K562 (cell line): ENCODE results near the gene RAI1. TPM values are rescaled to one million over a fixed set of nuclear protein-coding genes. Genes with fewer than 3 reads are reported as not detected.

Experiments
- ATF3 ChIP-seq, 2 experiments: fragments of 450-650 bp in 1 of 2; sonication (generic) in 1 of 2; formaldehyde crosslinking in 1 of 2; IDR thresholded peaks in 1 of 2; conservative IDR thresholded peaks in 1 of 2; 2 replicates each; pipeline versions ENCODE4 v1.6.1 to v1.8.1; 2016 to 2023; ENCODE audit warnings: mild to moderate bottlenecking in 2 of 2, moderate library complexity in 2 of 2, inconsistent platforms in 1 of 2, missing genetic modification reagents in 1 of 2
- BRF1 ChIP-seq: IDR thresholded peaks from 3 replicates; pipeline ENCODE4 v1.6.1; 2011; ENCODE audit warnings: borderline replicate concordance, mild to moderate bottlenecking; ENCODE audit not compliant: insufficient read length; ENCODE audit errors: extremely low read depth
- CLOCK ChIP-seq: fragments of 250-450 bp; sonication (Bioruptor Pico); IDR thresholded peaks from 2 replicates; pipeline ENCODE4 v1.4.0; 2020; ENCODE audit warnings: mild to moderate bottlenecking, moderate library complexity, borderline replicate concordance
- DLX4 ChIP-seq: fragments of 250-450 bp; sonication (Bioruptor Pico); IDR thresholded peaks from 2 replicates; pipeline ENCODE4 v1.6.1; 2021; ENCODE audit warnings: mild to moderate bottlenecking
- KAT2B ChIP-seq: IDR thresholded peaks from one replicate; pipeline ENCODE4 v1.6.1; 2012; ENCODE audit warnings: low read depth, mild to moderate bottlenecking, control low read depth, inconsistent platforms, low read length, moderate library complexity
- NBN ChIP-seq: fragments of 450-650 bp; IDR thresholded peaks from 2 replicates; pipeline ENCODE4 v1.6.1; 2016; ENCODE audit warnings: low read depth, mild to moderate bottlenecking
- NFATC3 ChIP-seq: fragments of 450-650 bp; IDR thresholded peaks from 2 replicates; pipeline ENCODE4 v1.6.1; 2017; ENCODE audit warnings: mild to moderate bottlenecking
- NR2C1 ChIP-seq, 2 experiments: fragments of 450-650 bp; IDR thresholded peaks; 2 replicates each; pipeline ENCODE4 v1.6.1; 2017; ENCODE audit warnings: mild to moderate bottlenecking in 2 of 2, antibody characterized with exemption in 1 of 2, inconsistent platforms in 1 of 2, missing compliant biosample characterization in 1 of 2, missing genetic modification characterization in 1 of 2
- PHF21A ChIP-seq: fragments of 450-650 bp; IDR thresholded peaks from 2 replicates; pipeline ENCODE4 v1.6.1; 2017; ENCODE audit warnings: low read depth, borderline replicate concordance
- SMARCC2 ChIP-seq: fragments of 450-650 bp; IDR thresholded peaks from 2 replicates; pipeline ENCODE4 v1.6.1; 2017; ENCODE audit warnings: antibody characterized with exemption, moderate library complexity, mild to moderate bottlenecking, low read depth
- SMARCE1 ChIP-seq: fragments of 450-650 bp; IDR thresholded peaks from 2 replicates; pipeline ENCODE4 v1.7.1; 2016; ENCODE audit warnings: mild to moderate bottlenecking
- ZBTB40 ChIP-seq, 2 experiments: fragments of 450-650 bp in 1 of 2; sonication (generic) in 1 of 2; formaldehyde crosslinking in 1 of 2; IDR thresholded peaks; 2 replicates each; pipeline versions ENCODE4 v1.7.1 to v1.9.0; 2016 to 2022; ENCODE audit warnings: inconsistent platforms in 1 of 2, mild to moderate bottlenecking in 1 of 2, missing genetic modification reagents in 1 of 2
- ZFPM2 ChIP-seq: fragments of 250-450 bp; sonication (Bioruptor Pico); IDR thresholded peaks from 2 replicates; pipeline ENCODE4 v1.5.1; 2022; ENCODE audit warnings: mild to moderate bottlenecking
- ZNF77 ChIP-seq: fragments of 250-450 bp; sonication (Bioruptor Pico); IDR thresholded peaks from 2 replicates; pipeline ENCODE4 v1.5.0; 2020
- polyA plus RNA-seq, 8 experiments: library from polyadenylated mRNA; depleted of rRNA in 4 of 8; stranded (reverse) in 5 of 8; unstranded in 3 of 8; fragments of >200 nt; fragmentation: Nextera tagmentation in 2 of 8; fragmentation: Illumina TruSeq in 1 of 8; extraction: Ambion mirVana in 2 of 8; extraction: Trizol in 1 of 8; gene quantifications; 2 replicates each; pipeline versions ENCODE4 v1.2.1 to v1.2.3, GENCODE V29; 2011 to 2014; ENCODE audit warnings: inconsistent platforms in 1 of 8, missing spikeins in 1 of 8
- total RNA-seq, 7 experiments: library from RNA; depleted of rRNA in 6 of 7; stranded (reverse); fragments of >200 nt in 6 of 7; fragmentation: Illumina TruSeq in 2 of 7; extraction: Trizol in 2 of 7; gene quantifications; 2 replicates each; pipeline versions ENCODE4 v1.2.1 to v1.2.3, GENCODE V29; 2011 to 2021; ENCODE audit warnings: low replicate concordance in 1 of 7

Gene RAI1
- total and polyA plus RNA-seq, 9 of the 15 experiments (the other 6 are each of a cell fraction or from before 2014, with no cell fraction given), result 0.68 to 19.9 (median 5.5) TPM

GRCh38 chr17:17836250-17836817 is 155.1 kb downstream of the RAI1 start (continued):
- no peak for TF ChIP-seq ZBTB40 (IDR thresholded peaks at IDR 0.05)
- no peak for TF ChIP-seq ZBTB40 (CRISPR knock-in tag; IDR thresholded peaks at IDR 0.05)
- TF ChIP-seq ATF3 (IDR thresholded peaks at IDR 0.05), result peak; percentile 88
- peak; percentile 77 for TF ChIP-seq ATF3 (CRISPR knock-in tag; conservative IDR thresholded peaks at IDR 0.05)
- no peak for TF ChIP-seq NBN
- TF ChIP-seq SMARCE1, result no peak; the same call in 1 of the 2 replicates
- no peak for TF ChIP-seq ZFPM2 (CRISPR knock-in tag)
- no peak for TF ChIP-seq KAT2B
- TF ChIP-seq CLOCK, result no peak
- no peak for TF ChIP-seq NR2C1 (IDR thresholded peaks at IDR 0.05)
- no peak for TF ChIP-seq NR2C1 (tag; IDR thresholded peaks at IDR 0.05)
- no peak for TF ChIP-seq NFATC3
- TF ChIP-seq BRF1, result no peak
- TF ChIP-seq ZNF77 (CRISPR knock-in tag), result no peak
- TF ChIP-seq SMARCC2, result no peak
- no peak for TF ChIP-seq DLX4 (CRISPR knock-in tag)
- no peak for TF ChIP-seq PHF21A
